ENCODE results near the gene WDR73.

- TF ChIP-seq GATA2 (IDR thresholded peaks at IDR 0.05; ENCODE audit: low read depth, low read length) (no peak), GATA3 (IDR thresholded peaks at IDR 0.05; ENCODE audit: low read depth, low read length) (no peak)
Observed at GRCh38 chr15:84604826-84605553, 49.1 kb downstream of the WDR73 start.

Measured in SH-SY5Y (cell line).